Activated naive CD4-positive, alpha-beta T cell (primary cell): Measurements from ENCODE around the gene DMRTA1.
"Not testable (repeated sequence)": the region's sequence is repeated elsewhere in the genome, so short reads cannot be mapped to it uniquely, and the experiment has no call there.

ENCODE experiments used
- DNase-seq, 4 experiments: peaks; one replicate each; lab custom pipeline; 2025; lab: John Stamatoyannopoulos, UW

DMRTA1 gene

GRCh38 chr9:22457448-22457847 is 10.8 kb downstream of the DMRTA1 start:
- DNase-seq: no peak

- DNase-seq: no peak
These were observed 16.6 kb downstream of the DMRTA1 start for GRCh38 chr9:22463205-22463604.

DNA sequence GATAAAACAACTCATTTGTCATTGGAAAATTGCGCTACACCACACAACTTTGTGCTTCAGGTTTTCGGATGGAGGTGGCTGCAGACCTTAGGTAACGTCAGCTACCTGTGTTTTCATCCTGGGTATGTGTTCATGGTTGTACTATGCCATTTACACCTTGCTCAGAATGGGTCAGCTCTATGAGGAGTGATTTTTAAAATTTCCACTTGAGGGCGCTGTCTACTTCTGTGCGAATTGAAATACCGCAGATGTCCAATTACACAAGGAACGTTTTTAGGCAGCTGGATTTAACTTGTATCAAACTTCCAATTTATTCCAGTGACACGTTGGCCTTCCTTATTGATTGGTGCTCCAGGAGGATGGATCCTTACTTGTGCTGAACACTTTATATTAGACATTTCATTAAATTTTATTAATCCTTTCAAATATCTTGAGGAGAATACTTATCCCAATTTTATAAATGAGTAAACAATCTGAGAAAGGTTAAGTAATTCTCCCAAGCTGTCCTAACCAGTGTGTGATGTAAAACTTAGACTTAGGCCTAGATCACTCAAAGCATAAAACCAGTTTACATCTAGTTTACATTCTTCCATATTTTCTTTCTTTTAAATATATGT is 23.4 kb downstream of the DMRTA1 start:
- no peak for DNase-seq

GRCh38 chr9:22481566-22481965 is 34.9 kb downstream of the DMRTA1 start:
- no peak for DNase-seq

DNA sequence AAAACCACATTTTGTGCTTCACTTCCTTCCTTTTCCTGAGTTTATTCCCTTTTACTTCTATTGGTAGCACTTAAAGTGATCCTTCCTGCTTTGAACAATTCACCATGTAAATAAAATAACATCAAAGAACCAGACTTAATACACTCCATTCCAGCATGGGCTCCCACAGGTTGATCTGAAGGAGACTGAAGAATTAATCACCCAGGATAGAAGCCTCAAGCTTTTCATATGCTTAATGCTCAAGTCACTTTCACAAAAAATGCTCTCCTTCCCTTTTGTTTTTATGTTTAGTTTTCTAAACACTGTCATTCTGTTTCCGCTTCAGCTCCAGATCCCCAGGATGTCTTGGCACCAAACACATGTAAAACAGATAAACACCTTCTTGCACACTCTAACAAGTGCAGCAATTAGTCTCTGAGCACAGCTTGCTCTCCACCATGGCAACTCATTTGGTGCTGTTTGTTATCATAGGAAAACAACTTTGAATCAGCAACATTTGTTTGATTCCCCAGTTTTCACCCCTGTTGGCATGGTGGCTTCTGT is 37.0 kb downstream of the DMRTA1 start:
- DNase-seq: no peak

DNA sequence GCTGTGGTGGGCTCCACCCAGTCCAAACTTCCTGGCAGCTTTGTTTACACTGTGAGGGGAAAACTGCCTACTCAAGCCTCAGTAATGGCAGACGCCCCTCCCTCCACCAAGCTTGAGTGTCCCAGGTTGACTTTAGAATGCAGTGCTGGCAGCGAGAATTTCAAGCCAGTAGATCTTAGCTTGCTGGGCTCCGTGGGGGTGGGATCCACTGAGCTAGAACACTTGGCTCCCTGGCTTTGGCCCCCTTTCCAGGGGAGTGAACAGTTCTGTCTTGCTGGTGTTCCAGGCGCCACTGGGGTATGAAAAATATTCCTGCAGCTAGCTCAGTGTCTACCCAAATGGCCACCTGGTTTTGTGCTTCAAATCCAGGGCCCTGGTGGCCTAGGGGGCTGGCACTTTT is 49.6 kb downstream of the DMRTA1 start:
- DNase-seq: not testable (repeated sequence)
